Stromal cell of bone marrow (primary cell): ENCODE data around the gene FLYWCH1.
"Not testable (repeated sequence)": the region's sequence is repeated elsewhere in the genome, so short reads cannot be mapped to it uniquely, and the experiment has no call there.

Experiments used
- DNase-seq: peaks from one replicate; pipeline ENCODE4 v3.0.0-alpha.2; 2012; ENCODE audit warnings: low read depth

FLYWCH1 gene

GRCh38 chr16:2900526-2901075, 11.1 kb upstream of the FLYWCH1 start:
- DNase-seq = no peak

DNA sequence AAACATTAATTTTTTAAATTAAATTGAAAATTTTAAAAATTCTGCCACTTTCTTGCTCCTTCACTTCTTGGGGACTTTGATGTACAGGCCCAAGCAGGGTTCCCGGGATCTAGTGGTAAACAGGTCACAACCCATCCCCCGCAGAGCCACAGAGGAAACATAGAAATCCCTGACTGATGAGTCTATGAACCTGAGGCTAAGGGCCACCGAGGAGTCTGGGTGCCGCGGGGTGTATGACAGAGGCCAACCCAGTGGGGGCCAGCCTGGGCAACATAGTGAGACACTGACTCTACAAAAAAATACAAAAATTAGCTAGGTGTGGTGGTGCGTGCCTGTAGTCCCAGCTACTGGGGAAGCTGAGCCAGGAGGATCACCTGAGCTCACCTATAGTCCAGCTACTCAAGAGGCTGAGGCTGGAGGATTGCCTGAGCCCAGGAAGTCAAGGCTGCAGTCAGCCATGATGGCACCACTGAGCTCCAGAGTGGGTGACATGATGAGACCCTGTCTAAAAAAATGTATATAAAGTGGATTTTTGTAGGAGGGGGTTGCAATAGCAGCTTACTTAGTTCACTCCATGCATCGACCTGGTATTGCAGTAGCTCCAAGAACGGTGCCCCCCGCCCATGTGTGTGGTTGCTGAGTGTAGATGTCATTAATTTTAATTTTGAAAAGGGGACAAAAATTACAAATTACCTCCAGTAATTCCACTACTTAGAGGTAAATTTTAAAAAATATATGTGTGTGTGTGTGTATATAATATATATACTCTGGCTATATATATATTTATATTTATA, 9.2 kb upstream of the FLYWCH1 start:
- DNase-seq = no peak

DNA sequence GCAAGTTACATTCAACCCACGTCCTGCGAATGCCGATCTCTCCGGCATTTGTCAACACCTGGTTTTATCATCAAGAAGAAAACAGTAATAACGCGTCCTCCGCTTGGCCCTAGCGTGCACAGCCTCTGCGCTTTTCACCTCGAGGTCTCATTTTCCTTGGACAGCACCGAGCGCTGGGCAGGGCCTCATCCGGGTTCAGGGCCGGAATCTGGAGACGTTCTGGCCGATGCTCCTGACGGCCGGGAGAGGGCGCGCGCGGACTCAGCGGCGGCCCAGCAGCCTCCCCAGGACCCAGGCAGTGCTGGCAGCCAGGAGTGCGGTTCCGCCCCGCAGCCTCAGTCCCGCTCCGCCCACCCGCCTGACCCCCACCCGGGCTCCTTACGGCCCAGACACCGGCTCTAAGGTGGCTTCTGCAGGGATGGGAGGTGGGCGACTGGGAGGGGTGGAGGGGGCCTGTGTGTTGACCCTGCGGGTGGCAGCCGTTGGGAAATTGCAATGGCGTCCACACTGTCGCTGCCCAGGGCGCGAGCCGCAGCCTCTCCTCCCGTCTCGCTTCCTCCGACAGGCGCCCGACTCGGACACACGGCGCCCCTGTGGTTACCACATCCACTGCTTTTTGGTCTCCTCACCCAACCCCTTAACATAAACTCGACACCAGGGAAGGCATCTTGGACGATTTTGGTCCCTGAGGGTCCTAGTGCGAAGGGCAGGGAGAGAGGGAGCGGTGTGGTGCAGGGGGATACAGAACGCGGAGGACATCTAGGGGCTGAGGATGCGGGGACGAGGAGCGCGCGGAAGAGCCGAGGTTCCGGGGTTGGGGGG, 7.4 kb upstream of the FLYWCH1 start:
- peak; percentile 70 for DNase-seq

- DNase-seq = no peak
Observed at GRCh38 chr16:2904922-2905240, 6.8 kb upstream of the FLYWCH1 start.

DNA sequence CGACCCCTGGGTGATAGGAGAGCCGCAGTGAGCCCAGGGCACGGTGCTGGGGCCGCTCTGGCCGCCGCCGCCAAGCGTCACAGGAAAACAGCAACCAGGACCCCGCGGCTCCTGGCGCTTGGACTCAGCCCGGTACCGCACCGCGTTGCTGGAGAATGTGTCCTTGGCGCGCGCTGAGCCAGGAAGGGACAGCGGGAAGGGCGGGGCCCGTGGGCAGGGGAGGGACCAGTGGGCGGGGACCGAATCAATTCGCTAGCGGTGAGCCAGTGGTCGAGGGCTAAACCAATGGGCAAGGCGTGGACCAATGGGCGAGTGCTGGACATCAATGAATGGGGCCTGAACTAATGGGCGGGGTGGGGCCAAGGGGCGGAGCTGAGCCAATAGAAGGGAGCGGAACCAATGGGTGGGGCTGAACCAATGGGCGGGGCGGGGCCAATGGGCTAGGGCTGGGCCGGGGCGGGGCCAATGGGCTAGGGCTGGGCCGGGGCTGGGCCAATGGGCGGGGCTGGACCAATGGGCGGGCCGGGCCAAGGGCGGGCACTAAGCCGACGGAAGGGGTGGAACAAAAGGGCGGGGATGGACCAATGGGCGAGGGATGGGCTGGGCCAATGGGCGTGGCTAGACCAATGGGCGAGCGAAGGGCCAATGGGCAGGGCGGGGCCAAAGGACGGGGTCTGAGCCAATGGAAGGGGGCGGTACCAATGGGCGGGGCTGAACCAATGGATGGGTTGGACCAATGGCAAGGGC, 6.3 kb upstream of the FLYWCH1 start:
- peak; percentile 99 for DNase-seq

- DNase-seq = no peak
Observed at GRCh38 chr16:2905988-2906387, 5.7 kb upstream of the FLYWCH1 start.

GRCh38 chr16:2907084-2907753, 4.5 kb upstream of the FLYWCH1 start:
- not testable (repeated sequence) for DNase-seq

DNA sequence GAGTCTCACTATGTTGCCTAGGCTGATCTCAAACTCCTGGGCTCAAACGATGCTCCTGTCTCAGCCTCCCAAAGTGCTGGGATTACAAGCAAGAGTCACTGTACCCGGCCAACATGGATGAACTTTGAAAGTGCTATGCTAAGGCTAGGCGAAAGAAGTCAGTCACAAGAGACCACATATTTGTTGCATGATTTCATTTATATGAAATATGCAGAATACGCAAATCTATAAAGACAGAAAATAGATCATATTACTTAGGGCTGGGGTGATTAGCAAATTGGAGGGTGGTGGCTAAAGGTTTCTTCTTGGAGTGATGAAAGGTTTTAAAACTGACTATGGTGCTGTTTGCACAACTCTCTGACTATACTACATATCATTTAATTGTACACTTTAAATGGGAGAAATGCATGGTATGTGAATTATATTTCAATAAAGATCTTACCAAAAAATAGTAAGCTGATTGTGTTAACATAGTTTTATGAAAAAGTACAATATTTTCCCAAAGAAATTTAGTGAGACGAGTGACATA, 1.2 kb upstream of the FLYWCH1 start:
- peak; percentile 30 for DNase-seq

DNA sequence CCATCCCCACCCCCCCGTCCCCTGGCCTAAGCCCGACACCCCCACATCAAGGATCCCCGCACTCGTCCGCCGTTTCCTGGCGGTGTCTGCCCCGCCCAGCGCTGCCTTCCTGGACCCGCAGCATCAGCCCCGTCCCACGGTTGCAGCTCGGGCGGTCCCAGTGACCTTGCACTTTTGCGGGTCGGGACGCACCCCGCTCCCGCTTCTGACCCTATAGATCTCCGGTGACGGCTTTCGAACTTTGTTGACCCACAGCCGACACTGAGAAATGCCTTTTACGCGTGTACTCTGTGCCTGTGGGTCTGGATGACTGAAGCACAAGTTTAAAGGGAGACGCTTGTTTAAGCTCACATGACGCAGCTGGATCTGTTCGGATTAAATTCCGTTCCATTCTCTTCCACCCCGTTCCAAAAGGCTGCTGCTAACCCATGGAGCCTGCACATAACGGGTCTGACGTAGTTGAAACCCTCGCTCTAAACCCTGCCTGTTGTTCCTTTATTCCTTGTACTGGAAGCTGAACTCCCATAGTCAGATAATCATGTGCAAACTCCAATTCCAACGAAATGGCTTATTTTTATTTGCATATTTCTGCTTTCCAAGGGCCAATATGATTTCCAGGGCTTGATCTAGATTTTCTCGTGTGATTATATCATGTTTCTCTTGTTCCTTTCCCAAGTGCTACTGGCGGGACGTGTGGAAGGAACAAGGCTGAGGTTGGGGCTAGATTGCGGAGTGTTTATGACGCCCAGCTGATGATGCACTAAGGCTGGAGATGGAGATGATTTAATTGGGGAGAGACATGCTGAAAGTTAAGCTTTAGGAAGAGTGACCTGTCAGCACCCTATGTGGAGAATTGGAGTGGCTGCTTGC, 834 bp downstream of the FLYWCH1 start:
- peak; percentile 54 for DNase-seq

DNA sequence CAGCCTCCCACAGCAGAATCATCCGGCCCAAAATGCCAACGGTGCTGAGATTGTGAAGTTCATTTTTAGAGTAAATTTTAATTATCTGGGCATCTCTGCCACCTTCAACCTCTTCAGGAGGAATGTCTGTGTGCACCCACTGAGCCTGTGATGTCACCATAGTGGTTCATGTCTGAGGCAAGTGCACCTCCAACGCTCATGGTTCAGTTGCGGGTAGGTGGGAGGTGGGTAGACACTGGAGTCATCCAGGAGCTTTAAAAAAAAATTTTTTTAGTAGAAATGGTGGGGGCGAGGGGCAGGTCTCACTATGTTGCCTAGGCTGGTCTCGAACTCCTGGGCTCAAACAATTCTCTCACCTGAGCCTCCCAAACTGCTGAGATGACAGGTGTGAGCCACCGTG, 1.9 kb downstream of the FLYWCH1 start:
- DNase-seq = no peak

GRCh38 chr16:2914233-2914632, 2.5 kb downstream of the FLYWCH1 start:
- no peak for DNase-seq

- peak; percentile 2 for DNase-seq
Observed at GRCh38 chr16:2915196-2915929, 3.6 kb downstream of the FLYWCH1 start.

DNA sequence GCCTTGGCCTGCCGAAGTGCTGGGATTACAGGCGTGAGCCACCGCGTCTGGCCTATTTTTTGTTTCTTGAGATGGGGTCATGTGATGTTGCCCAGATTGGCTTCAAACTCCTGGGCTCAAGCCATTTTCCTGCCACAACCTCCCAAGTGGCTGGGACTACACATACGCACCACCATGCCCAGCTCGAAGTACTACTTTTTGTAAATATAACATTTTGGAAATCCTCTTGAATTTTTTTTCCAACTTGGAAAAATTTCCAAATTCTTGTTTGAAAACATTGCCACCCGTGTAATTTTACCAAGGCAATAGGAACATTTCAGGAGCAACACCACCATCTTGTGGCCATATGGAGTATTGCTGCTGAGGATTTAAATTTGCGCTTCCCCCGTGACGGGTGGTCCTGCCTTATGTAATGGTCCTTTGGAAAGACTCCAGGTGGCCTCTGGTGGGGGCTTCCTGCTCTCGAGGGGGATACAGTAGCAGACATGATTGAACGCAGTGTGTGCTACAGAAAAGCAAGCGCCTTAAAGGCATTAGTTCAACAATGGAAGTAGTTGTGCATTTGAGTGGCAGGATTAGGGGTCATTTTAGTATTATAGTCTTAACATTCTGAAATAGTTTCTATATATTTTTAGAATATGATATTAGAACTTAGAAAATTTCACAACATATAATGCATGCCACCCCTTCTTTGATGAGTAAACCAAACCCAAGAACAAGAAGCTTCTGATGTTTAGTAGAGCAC, 8.0 kb downstream of the FLYWCH1 start:
- peak; percentile 83 for DNase-seq

- no peak for DNase-seq
Observed at GRCh38 chr16:2923481-2923880, 11.8 kb downstream of the FLYWCH1 start.

DNA sequence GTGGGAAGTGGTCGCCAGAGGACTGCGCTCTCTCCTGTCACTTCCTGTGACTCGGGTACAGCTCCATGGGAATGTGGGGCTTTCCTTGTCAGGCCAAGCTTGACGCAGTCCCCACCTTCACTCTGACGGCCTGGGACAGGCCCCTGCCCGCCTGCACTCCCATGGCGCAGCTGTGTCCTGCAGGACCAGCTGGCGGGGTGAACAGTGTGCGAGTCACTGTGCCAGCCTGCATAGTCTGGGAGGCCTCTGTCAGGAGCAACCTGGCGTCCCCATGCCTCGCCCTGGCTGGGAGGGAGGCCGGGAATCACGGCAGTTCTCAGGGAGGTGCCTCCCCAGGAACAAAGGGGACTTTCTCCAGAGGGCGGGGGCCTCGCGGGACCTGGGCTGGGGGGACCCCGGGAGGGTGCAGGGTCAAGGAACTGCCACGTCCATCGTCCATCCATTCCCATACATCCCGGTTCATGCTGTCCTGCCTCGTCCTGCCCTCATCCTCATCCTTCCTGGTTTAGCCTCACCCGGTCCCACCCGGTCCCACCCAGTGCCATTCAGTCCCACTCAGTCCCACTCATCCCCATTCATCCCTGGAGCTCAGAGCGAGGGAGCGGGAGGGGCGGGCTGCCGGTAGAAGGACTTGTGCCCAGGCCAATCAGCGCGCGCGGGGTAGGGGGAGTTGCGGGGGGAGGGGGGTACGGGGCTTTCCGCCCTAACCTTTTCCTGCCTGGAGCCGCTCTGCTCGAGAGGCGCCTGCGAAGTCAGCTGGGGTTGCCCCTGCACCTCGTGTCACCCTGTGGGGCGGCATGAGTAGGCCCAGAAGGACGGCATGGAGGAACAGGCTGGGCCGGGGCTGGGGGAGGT, 13.4 kb downstream of the FLYWCH1 start:
- DNase-seq = no peak

- no peak for DNase-seq
Observed at GRCh38 chr16:2925951-2926649, 14.4 kb downstream of the FLYWCH1 start.

GRCh38 chr16:2926650-2926999, 14.9 kb downstream of the FLYWCH1 start:
- no peak for DNase-seq
